ENCODE measurements around the gene AQP12A. TPM values are rescaled to one million over a fixed set of nuclear protein-coding genes. Genes with fewer than 3 reads are reported as not detected.
"Not testable (repeated sequence)": the region's sequence is repeated elsewhere in the genome, so short reads cannot be mapped to it uniquely, and the experiment has no call there.

The AQP12A gene
- total RNA-seq, 4 donors from 2014 or later = not detected

DNA sequence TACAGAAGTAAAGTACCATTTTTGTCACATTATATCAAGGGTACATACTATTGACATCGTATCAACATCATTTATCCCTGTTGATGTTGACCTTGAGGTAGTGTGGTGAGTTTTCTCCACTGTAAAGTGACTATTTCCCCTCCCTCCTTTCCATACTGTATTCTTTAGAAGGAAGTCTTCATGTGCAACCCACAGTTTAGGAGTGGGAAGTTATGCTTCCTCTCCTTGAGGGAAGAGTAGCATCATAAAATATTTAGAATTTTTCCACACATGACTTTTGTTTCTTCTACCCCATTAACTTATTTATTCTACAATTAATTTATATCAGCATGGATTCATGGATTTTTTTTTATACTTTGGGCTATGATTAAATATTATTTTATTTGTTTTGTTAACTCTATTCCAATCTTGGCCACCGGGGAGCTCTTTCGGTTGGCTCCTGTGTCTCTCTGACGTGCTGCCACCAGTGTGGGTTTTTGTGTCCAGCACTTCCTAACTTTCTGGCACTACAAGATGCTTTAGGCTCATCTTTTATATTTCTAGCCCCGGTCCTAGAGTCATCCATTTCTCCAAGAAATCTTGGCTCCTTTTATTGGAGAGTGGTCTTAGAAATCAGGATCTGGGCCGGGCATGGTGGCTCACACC is 28.0 kb upstream of the AQP12A start:
- TF ChIP-seq, protein P1, sequence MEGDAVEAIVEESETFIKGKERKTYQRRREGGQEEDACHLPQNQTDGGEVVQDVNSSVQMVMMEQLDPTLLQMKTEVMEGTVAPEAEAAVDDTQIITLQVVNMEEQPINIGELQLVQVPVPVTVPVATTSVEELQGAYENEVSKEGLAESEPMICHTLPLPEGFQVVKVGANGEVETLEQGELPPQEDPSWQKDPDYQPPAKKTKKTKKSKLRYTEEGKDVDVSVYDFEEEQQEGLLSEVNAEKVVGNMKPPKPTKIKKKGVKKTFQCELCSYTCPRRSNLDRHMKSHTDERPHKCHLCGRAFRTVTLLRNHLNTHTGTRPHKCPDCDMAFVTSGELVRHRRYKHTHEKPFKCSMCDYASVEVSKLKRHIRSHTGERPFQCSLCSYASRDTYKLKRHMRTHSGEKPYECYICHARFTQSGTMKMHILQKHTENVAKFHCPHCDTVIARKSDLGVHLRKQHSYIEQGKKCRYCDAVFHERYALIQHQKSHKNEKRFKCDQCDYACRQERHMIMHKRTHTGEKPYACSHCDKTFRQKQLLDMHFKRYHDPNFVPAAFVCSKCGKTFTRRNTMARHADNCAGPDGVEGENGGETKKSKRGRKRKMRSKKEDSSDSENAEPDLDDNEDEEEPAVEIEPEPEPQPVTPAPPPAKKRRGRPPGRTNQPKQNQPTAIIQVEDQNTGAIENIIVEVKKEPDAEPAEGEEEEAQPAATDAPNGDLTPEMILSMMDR (IDR thresholded peaks at IDR 0.05) = no peak
- ATAC-seq (ENCODE audit: low FRiP score) (no peak), DNase-seq (ENCODE audit: low spot score) (no peak)

- ATAC-seq (ENCODE audit: low FRiP score) (no peak), DNase-seq (ENCODE audit: low spot score) (no peak)
These were observed 27.0 kb upstream of the AQP12A start for GRCh38 chr2:240664622-240665021.

GRCh38 chr2:240670402-240670801 is 21.3 kb upstream of the AQP12A start:
- TF ChIP-seq, protein P1 (IDR thresholded peaks at IDR 0.05) = no peak
- ATAC-seq (ENCODE audit: low FRiP score) (no peak), DNase-seq (ENCODE audit: low spot score) (no peak)

More at GRCh38 chr2:240664622-240665021, 27.0 kb upstream of the AQP12A start:
- TF ChIP-seq, protein P1 (IDR thresholded peaks at IDR 0.05) = no peak

DNA sequence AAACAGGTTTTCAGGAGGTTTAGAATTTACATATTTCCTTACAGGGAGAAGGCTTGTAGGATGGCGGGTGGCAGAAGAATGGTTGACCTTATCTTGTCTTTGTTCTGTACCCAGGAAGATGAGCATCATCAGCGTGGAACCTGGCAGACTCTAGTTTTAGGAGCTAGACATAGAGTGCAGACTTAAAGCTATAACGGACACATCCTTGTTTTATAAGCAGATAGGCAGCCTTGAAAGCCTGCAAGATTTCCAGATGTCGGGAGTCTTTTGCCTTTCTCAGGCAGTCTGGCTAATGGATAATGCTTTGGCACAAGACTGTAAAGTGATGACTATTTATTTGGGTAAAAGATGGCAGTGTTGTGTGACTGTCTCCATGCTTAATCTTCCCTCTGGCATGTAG is 20.7 kb upstream of the AQP12A start:
- TF ChIP-seq, protein P1 (IDR thresholded peaks at IDR 0.05) = no peak
- no peak for ATAC-seq (ENCODE audit: low FRiP score)
- no peak for DNase-seq (ENCODE audit: low spot score)

DNA sequence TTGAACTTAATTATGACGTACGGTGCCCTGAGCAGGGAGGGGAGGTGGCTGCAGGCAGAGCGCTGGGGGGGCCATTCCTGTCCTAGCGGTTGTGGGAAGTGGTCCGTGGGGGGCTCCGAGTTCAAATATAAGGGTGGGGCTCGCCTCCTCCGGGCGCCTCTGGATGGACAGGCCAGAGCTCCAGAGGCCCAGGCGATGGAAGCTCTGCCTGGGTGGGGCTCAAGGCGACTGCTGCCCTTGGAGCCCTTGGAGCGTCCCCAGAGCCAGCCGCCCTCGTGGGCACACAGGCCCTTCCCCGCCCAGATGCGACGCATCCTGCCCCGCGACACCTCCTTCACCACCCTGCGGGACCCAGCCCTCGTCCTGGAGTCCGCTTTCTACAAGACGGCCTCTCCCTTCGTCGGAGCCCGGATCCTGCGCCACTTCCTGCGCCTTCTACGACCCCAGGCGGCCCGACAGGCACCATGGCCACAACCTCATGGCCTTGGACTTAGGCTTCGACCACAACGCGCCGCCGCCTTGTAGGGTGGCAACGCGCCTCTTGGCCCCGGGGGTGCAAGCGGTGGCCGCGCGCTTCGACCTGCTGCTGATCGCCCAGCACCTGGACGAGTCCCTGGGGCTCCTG is 19.5 kb upstream of the AQP12A start:
- TF ChIP-seq, protein P1 (IDR thresholded peaks at IDR 0.05) = no peak
- DNase-seq (ENCODE audit: low spot score) (no peak), ATAC-seq (ENCODE audit: low FRiP score) (no peak)

GRCh38 chr2:240672701-240673190 is 18.9 kb upstream of the AQP12A start:
- TF ChIP-seq, protein P1 (IDR thresholded peaks at IDR 0.05) = no peak
- ATAC-seq (ENCODE audit: low FRiP score) (no peak), DNase-seq (ENCODE audit: low spot score) (no peak)

DNA sequence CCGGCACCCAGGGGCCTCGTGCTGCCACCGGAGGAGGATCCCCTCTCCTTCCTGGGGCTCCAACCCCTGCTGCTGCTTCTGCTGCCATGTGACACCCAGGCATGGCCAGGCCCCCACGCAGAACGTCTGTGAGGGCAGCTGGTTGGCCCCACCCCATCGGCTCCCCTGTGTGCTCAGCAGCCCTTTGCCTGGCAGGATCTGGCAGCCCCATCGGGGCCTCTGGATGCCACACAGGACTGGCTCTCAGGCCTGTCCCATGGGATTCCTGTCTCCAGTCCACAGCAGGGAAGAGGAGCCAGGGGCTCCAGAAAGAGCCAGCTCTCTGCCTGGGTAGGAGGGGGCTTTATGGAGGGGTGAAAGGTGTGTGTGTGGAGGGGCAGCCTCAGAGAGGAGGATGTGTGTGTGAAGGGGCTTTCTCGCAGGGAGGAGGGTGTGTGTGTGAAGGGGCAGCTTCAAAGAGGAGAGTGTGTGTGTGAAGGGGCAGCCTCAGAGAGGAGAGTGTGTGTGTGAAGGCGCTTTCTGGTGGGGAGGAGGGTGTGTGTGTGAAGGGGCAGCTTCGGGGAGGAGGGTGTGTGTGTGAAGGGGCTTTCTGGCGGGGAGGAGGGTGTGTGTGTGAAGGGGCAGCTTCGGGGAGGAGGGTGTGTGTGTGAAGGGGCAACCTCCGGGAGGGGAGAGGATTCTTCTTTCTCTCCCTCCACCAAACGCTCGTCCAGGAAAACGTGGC is 17.0 kb upstream of the AQP12A start:
- ATAC-seq (ENCODE audit: low FRiP score); DNase-seq (ENCODE audit: low spot score): not testable (repeated sequence)

DNA sequence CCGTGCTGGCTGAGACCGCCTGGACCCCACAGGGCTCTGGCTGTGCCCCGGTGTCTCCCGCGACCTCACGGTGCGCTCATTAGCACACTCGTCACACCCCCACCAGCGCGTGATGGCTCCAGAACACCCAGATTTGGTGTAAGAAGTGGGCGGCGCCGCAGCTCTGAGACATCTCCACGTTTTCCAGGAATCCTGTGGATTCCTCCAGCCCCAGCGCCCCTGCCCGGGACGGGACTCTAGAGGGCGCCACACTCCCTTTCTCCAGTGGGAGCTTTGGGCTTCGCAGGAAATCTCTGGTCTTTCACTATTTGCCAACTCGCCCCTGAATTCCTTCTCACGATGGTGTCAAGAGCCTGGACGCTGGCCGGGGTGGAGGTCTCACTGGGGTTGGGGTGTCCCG is 16.3 kb upstream of the AQP12A start:
- peak; percentile 59 for ATAC-seq (ENCODE audit: low FRiP score)
- not testable (repeated sequence) for DNase-seq (ENCODE audit: low spot score)

- ATAC-seq (ENCODE audit: low FRiP score); DNase-seq (ENCODE audit: low spot score): not testable (repeated sequence)
These were observed 13.6 kb upstream of the AQP12A start for GRCh38 chr2:240678043-240678442.

DNA sequence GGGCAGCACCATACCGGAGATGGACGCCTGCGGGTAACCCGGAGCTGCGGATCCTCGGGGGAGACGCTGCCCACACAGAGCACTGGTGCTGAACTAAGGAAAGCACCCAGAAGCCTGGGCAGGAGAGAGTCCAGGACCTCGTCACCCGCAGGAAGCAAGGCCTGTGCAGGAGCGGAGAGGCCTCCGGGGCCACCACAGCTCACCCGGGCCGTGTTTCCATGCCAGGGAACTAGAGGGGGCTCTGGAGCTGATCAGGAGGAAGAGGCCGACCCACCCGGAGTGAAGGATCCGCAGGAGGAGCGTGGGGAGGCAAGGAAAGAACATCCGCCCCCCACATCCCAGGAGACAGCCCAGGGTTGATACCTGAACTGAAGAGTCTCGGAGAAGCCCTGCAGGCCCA is 12.8 kb upstream of the AQP12A start:
- not testable (repeated sequence) for DNase-seq (ENCODE audit: low spot score); ATAC-seq (ENCODE audit: low FRiP score)

DNA sequence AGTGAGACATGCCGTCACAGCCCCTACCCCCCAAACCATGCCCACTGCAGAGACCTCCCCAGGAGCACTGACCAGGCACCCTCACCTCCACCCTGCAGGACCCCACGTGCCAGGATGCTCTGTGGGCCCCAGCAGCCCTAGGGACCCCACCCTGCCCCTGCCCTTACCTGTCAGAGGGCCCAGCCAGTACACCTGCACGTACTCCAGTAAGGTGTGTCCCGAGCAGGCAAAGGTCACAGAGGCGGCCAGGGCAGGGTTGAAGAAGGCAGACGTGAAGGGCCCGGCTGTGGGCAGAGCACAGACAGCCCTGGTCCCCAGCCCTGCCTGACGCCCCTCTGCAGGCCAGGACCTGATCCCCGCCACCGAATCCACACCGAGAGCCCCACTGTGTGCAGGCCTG is 11.5 kb upstream of the AQP12A start:
- ATAC-seq (ENCODE audit: low FRiP score); DNase-seq (ENCODE audit: low spot score): not testable (repeated sequence)
